Measurements from ENCODE around the gene MRPS24. TPM values are rescaled to one million over a fixed set of nuclear protein-coding genes. Genes with fewer than 3 reads are reported as not detected.
A peak's percentile ranks its signal among the peaks of the same experiment; 100 is the strongest.

MRPS24 gene
- total RNA-seq, 1 experiment from 2014 or later: 116 TPM

DNA sequence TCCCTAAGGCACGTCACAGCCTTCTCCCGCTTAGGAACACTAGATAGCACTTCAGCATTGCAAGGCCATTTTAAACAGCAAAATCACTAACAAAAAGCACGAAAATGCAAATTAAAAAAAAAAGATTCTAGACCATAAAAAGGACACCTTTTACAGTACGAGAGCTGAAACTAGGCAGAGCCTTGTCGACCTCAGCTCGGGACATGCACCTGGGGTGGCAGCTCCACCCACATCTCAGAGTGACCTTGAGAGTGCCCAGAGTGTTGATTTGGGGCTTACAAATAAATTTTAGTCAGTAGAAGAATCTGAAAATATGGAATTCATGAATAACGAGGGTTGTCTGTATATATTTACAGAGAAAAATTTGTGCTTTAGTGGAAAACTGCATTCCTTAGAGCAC is 1.1 kb downstream of the MRPS24 start:
- Histone ChIP-seq H3K4ac (ENCODE audit: low read depth, low read length) (no peak overlapping the region), H3T11ph (ENCODE audit: low read length) (no peak overlapping the region), H3K27ac (ENCODE audit: insufficient read length, low read depth, low read length) (no peak overlapping the region), H3K27me3 (ENCODE audit: insufficient read depth, low read length) (0 out of 2 replicates have a peak, but pooled peaks cover 2% of the 10 kb centered on the region), H3K79me1 (ENCODE audit: insufficient read depth, low read depth, low read length, poor library complexity, severe bottlenecking) (no peaks in the 10 kb centered on the region), H3K23ac (ENCODE audit: insufficient read length, low read depth, low read length) (no peak overlapping the region), H4K91ac (ENCODE audit: insufficient read length, low read depth, low read length) (no peak overlapping the region), H3K9ac (ENCODE audit: extremely low read depth, insufficient read length, low read length) (no peak overlapping the region), H3K23me2 (ENCODE audit: insufficient read length, low read depth, low read length, poor library complexity, severe bottlenecking) (peaks cover 6% of the 10 kb centered on the region), H2AK5ac (ENCODE audit: insufficient read length, low read length) (no peak overlapping the region), H2BK120ac (ENCODE audit: low read depth, low read length, poor library complexity, severe bottlenecking) (no peak overlapping the region), H2BK5ac (ENCODE audit: insufficient read length, low read length) (no peak overlapping the region), H3K56ac (ENCODE audit: insufficient read length, low read depth, low read length) (no peak overlapping the region), H2BK15ac (ENCODE audit: low read depth, low read length) (no peak overlapping the region), H3K9me3 (ENCODE audit: control insufficient read depth, low read depth, low read length) (no peaks in the 10 kb centered on the region), H3K14ac (ENCODE audit: insufficient read depth, low read length) (no peak overlapping the region), H3K4me2 (ENCODE audit: insufficient read depth, insufficient read length, low read length) (peak overlapping the region; percentile 29), H3K18ac (ENCODE audit: insufficient read length, low read depth, low read length) (no peak overlapping the region), H3K4me1 (ENCODE audit: insufficient read depth, low read length) (peaks cover 3% of the 10 kb centered on the region; the same call in 1 of the 2 replicates), H2BK20ac (ENCODE audit: low read depth, low read length, poor library complexity, severe bottlenecking) (no peak overlapping the region), H4K5ac (ENCODE audit: insufficient read length, low read depth, low read length) (no peak overlapping the region), H2BK12ac (ENCODE audit: insufficient read length, low read depth, low read length) (no peak overlapping the region), H4K20me1 (ENCODE audit: control insufficient read depth, insufficient read depth, insufficient read length) (no peaks in the 10 kb centered on the region), H2AFZ (ENCODE audit: low read length) (no peak overlapping the region), H3K79me2 (ENCODE audit: insufficient read depth, low read length) (no peaks in the 10 kb centered on the region), H4K8ac (replicated peaks; ENCODE audit: insufficient read length, low read depth, low read length) (no peak overlapping the region)
- Mint-ChIP-seq H3K27me3 (ENCODE audit: low read depth) (peaks cover 5% of the 10 kb centered on the region; the same call in 1 of the 2 replicates), H3K9me3 (no peaks in the 10 kb centered on the region; a peak in 1 of 5 replicates), H3K27ac (no peak overlapping the region), H3K36me3 (ENCODE audit: insufficient read depth in 1 of 3, low read depth in 3 of 3) (peaks cover 19 to 27% (median 26%) of the 10 kb centered on the region in 3 experiments), H3K4me1 (peaks cover 44 to 46% of the 10 kb centered on the region in 2 experiments), H3K4me3 (peak overlapping the region; percentile 91 to 92)
- WGBS (ENCODE audit: extremely low coverage, insufficient read length, low lambda C conversion rate): no CpG with 5 or more reads among the region's 7 CpGs
- no peak for DNase-seq
- TF ChIP-seq, protein P1, sequence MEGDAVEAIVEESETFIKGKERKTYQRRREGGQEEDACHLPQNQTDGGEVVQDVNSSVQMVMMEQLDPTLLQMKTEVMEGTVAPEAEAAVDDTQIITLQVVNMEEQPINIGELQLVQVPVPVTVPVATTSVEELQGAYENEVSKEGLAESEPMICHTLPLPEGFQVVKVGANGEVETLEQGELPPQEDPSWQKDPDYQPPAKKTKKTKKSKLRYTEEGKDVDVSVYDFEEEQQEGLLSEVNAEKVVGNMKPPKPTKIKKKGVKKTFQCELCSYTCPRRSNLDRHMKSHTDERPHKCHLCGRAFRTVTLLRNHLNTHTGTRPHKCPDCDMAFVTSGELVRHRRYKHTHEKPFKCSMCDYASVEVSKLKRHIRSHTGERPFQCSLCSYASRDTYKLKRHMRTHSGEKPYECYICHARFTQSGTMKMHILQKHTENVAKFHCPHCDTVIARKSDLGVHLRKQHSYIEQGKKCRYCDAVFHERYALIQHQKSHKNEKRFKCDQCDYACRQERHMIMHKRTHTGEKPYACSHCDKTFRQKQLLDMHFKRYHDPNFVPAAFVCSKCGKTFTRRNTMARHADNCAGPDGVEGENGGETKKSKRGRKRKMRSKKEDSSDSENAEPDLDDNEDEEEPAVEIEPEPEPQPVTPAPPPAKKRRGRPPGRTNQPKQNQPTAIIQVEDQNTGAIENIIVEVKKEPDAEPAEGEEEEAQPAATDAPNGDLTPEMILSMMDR (conservative IDR thresholded peaks at IDR 0.05): no peak
